ENCODE data around the gene PLCG2. TPM values are rescaled to one million over a fixed set of nuclear protein-coding genes. Genes with fewer than 3 reads are reported as not detected.

PLCG2 gene
- total RNA-seq, 2 experiments from 2014 or later = 196 to 485 TPM

DNA sequence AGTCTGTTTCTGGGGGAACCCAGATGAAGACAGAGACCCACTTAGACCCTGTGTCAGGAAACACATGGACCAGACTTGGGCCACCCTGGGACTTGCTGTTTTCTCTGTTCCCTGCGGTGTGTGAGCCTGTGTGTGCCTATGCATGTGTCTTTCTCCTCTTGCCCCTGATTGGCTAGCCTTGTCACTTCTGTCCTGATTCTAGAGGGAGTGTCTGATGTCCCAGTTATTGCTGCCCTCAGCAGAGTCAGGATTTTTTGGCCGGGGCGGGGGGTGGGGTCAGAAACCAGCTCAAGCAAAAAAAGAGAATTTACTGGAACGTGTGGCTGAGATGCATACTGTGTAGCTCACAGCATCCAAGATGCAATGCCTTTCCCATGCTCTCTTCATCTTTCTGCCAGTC is 30.5 kb downstream of the PLCG2 start:
- H2AFZ ChIP-seq (ENCODE audit: low read length) = no peak overlapping the region
- TF ChIP-seq, protein P1, sequence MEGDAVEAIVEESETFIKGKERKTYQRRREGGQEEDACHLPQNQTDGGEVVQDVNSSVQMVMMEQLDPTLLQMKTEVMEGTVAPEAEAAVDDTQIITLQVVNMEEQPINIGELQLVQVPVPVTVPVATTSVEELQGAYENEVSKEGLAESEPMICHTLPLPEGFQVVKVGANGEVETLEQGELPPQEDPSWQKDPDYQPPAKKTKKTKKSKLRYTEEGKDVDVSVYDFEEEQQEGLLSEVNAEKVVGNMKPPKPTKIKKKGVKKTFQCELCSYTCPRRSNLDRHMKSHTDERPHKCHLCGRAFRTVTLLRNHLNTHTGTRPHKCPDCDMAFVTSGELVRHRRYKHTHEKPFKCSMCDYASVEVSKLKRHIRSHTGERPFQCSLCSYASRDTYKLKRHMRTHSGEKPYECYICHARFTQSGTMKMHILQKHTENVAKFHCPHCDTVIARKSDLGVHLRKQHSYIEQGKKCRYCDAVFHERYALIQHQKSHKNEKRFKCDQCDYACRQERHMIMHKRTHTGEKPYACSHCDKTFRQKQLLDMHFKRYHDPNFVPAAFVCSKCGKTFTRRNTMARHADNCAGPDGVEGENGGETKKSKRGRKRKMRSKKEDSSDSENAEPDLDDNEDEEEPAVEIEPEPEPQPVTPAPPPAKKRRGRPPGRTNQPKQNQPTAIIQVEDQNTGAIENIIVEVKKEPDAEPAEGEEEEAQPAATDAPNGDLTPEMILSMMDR (conservative IDR thresholded peaks at IDR 0.05; ENCODE audit: low read length) = no peak
- no peak for TF ChIP-seq EZH2phosphoT487 (IDR thresholded peaks at IDR 0.05; ENCODE audit: borderline replicate concordance, low read depth, low read length)
- no TSS peak for BruUV-seq (replicated peaks)
- H3K27ac ChIP-seq (ENCODE audit: low read depth, low read length, poor library complexity, severe bottlenecking) = peak overlapping the region; percentile 95
- peaks cover 51% of the 10 kb centered on the region for H3K36me3 ChIP-seq (ENCODE audit: insufficient read depth, low read length)
- peak overlapping the region; percentile 68 for H3K4me2 ChIP-seq (ENCODE audit: low read length)
- no peaks in the 10 kb centered on the region for H4K20me1 ChIP-seq (ENCODE audit: insufficient read depth, low read length)
- H3K4me3 ChIP-seq (ENCODE audit: low read depth, low read length, poor library complexity, severe bottlenecking) = peak overlapping the region; percentile 50
- intact Hi-C loops (cut with micrococcal nuclease; ENCODE audit: unreplicated experiment) = loop anchor here (1.0 kb wide), 3 partner anchors 8 to 12 kb away; no protein-coding TSS in a partner anchor
- H3K9me3 ChIP-seq (ENCODE audit: low read length) = no peaks in the 10 kb centered on the region
- no peak for DNase-seq (ENCODE audit: low spot score)
- POLR2A ChIA-PET = interaction anchor here (0.5 to 2.7 kb wide), 12 partner anchors 9 to 75 kb away, joined by 3 to 22 read pairs (median 4); no protein-coding TSS in a partner anchor
- CTCF ChIA-PET (ENCODE audit: unreplicated experiment) = interaction anchor here (1.5 to 2.0 kb wide), 2 partner anchors 9 to 11 kb away, joined by 5 to 10 read pairs; no protein-coding TSS in a partner anchor
- peaks cover 88% of the 10 kb centered on the region for H3K79me2 ChIP-seq (ENCODE audit: insufficient read depth, low read depth, low read length)
- H3K9me2 ChIP-seq (ENCODE audit: insufficient read depth, low read length) = no peaks in the 10 kb centered on the region
- peaks cover 92% of the 10 kb centered on the region for H3K4me1 ChIP-seq (ENCODE audit: insufficient read depth, low read length, poor library complexity, severe bottlenecking)

DNA sequence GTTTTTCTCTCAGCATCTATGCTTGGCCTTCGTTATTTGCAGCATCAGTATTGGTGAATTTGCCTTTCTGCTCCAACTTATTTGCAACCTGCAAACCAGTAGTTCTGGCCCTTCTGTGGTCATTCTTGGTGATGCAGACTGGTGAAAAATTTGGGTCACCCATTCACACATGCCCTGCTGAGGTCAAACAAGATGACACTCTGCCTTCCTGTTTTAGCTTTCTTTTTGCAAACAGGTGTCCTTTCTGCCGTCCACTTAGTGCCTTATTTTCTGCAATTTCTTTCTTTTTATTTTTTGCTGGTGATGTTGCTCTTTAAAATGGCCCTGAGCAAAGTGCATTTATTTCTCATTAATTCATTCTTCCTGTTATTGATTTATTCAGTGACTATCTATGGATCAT is 31.3 kb downstream of the PLCG2 start:
- H3K9me3 ChIP-seq (ENCODE audit: low read length) = no peaks in the 10 kb centered on the region
- intact Hi-C loops (cut with micrococcal nuclease; ENCODE audit: unreplicated experiment) = no loop called here
- TF ChIP-seq EZH2phosphoT487 (IDR thresholded peaks at IDR 0.05; ENCODE audit: borderline replicate concordance, low read depth, low read length) = no peak
- TF ChIP-seq, protein P1 (conservative IDR thresholded peaks at IDR 0.05; ENCODE audit: low read length) = no peak
- peak overlapping the region; percentile 68 for H3K4me2 ChIP-seq (ENCODE audit: low read length)
- peaks cover 88% of the 10 kb centered on the region for H3K79me2 ChIP-seq (ENCODE audit: insufficient read depth, low read depth, low read length)
- no peak overlapping the region for H2AFZ ChIP-seq (ENCODE audit: low read length)
- no peaks in the 10 kb centered on the region for H3K9me2 ChIP-seq (ENCODE audit: insufficient read depth, low read length)
- H4K20me1 ChIP-seq (ENCODE audit: insufficient read depth, low read length) = no peaks in the 10 kb centered on the region
- H3K36me3 ChIP-seq (ENCODE audit: insufficient read depth, low read length) = peaks cover 52% of the 10 kb centered on the region
- BruUV-seq (replicated peaks) = no TSS peak
- peaks cover 93% of the 10 kb centered on the region for H3K4me1 ChIP-seq (ENCODE audit: insufficient read depth, low read length, poor library complexity, severe bottlenecking)
- H3K27ac ChIP-seq (ENCODE audit: low read depth, low read length, poor library complexity, severe bottlenecking) = peak overlapping the region; percentile 95
- POLR2A ChIA-PET = interaction anchor here (1.1 to 2.7 kb wide), 7 partner anchors 8 to 69 kb away, joined by 3 to 22 read pairs (median 7); no protein-coding TSS in a partner anchor
- DNase-seq (ENCODE audit: low spot score) = no peak
- CTCF ChIA-PET (ENCODE audit: unreplicated experiment) = interaction anchor here (0.6 kb wide), 1 partner anchor 32 kb away, joined by 3 read pairs; no protein-coding TSS in a partner anchor
- peak overlapping the region; percentile 50 for H3K4me3 ChIP-seq (ENCODE audit: low read depth, low read length, poor library complexity, severe bottlenecking)

DNA sequence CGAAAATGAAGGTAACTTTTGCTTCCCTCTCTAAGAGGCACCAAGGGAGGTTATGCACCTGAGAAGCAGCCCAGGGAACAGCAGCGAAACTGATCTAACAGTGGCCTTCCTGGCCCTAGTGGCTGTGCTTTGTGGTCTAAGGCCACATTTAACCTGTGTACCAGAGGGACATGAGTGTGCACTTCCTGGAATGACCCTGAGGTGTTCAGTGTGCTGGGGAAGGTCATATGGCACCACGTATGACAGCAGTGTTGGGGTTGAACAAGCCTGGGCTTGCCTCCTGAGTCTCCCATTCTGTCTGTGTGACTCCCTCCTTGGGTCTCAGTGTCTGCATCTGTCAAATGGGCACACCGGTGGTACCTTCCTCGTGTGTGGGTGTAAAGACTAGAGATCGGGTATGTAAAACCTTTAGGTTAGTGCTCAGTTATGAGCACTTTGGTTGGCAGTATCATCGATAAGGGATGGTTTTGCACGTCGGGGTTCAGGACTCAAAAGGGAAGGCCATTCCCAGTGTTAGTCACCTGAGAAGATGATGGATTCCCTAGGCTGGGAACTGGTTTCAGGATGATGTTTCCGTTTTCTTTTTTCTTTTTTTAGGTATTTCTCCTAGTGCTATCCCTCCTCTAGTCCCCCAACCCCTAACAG is 31.9 kb downstream of the PLCG2 start:
- H3K36me3 ChIP-seq (ENCODE audit: insufficient read depth, low read length) = peaks cover 48% of the 10 kb centered on the region
- peaks cover 88% of the 10 kb centered on the region for H3K79me2 ChIP-seq (ENCODE audit: insufficient read depth, low read depth, low read length)
- H2AFZ ChIP-seq (ENCODE audit: low read length) = no peak overlapping the region
- ChIA-PET CTCF (ENCODE audit: unreplicated experiment) (no interaction called here), POLR2A (interaction anchor here (1.3 to 2.7 kb wide), 4 partner anchors 8 to 72 kb away, joined by 3 to 22 read pairs (median 11); no protein-coding TSS in a partner anchor)
- intact Hi-C loops (cut with micrococcal nuclease; ENCODE audit: unreplicated experiment) = no loop called here
- H3K4me2 ChIP-seq (ENCODE audit: low read length) = peak overlapping the region; percentile 68
- no peaks in the 10 kb centered on the region for H3K9me2 ChIP-seq (ENCODE audit: insufficient read depth, low read length)
- H3K4me1 ChIP-seq (ENCODE audit: insufficient read depth, low read length, poor library complexity, severe bottlenecking) = peaks cover 93% of the 10 kb centered on the region
- TF ChIP-seq EZH2phosphoT487 (IDR thresholded peaks at IDR 0.05; ENCODE audit: borderline replicate concordance, low read depth, low read length) = no peak
- TF ChIP-seq, protein P1 (conservative IDR thresholded peaks at IDR 0.05; ENCODE audit: low read length) = no peak
- no TSS peak for BruUV-seq (replicated peaks)
- DNase-seq (ENCODE audit: low spot score) = peak; percentile 68
- H3K4me3 ChIP-seq (ENCODE audit: low read depth, low read length, poor library complexity, severe bottlenecking) = peak overlapping the region; percentile 50
- no peaks in the 10 kb centered on the region for H3K9me3 ChIP-seq (ENCODE audit: low read length)
- H4K20me1 ChIP-seq (ENCODE audit: insufficient read depth, low read length) = no peaks in the 10 kb centered on the region
- H3K27ac ChIP-seq (ENCODE audit: low read depth, low read length, poor library complexity, severe bottlenecking) = peak overlapping the region; percentile 95

Measured in OCI-LY7 (cell line).